Measurements from ENCODE around the gene NIT1.
A peak's percentile ranks its signal among the peaks of the same experiment; 100 is the strongest.

GRCh38 chr1:161117759-161118581, at the start of gene NIT1, which contains the start of gene PFDN2:
- TF ChIP-seq POLR2A (IDR thresholded peaks at IDR 0.05), result peak; percentile 84 to 90
- no peak for TF ChIP-seq CTCF (IDR thresholded peaks at IDR 0.05)

All from suprapubic skin (tissue), 3 donors.